Eye (tissue), 1 donor: ENCODE measurements around the gene CSF1R.
"Not testable (repeated sequence)": the region's sequence is repeated elsewhere in the genome, so short reads cannot be mapped to it uniquely, and the experiment has no call there.

Experiments
- DNase-seq: peaks from one replicate; pipeline ENCODE4 v3.0.0-alpha.2; 2015

The CSF1R gene

DNA sequence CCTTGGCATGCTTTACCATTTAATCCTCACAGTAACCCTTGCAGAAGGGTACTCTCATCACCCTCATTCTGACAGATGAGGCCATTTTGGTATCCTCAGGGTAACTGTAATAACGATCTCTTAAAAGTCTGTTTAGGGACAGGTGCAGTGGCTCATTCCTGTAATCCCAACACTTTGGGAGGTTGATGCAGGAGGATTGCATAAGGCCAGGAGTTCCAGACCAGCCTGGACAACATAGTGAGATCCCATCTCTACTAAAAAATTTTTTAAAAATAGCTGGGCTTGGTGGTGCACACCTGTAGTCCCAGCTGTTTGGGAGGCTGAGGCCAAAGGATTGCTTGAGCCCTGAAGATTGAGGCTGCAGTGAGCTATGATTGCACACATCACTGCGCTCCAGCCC lies 31.8 kb downstream of the CSF1R start:
- no peak for DNase-seq

- no peak for DNase-seq
These were observed 32.5 kb downstream of the CSF1R start for GRCh38 chr5:150053713-150054392.

DNA sequence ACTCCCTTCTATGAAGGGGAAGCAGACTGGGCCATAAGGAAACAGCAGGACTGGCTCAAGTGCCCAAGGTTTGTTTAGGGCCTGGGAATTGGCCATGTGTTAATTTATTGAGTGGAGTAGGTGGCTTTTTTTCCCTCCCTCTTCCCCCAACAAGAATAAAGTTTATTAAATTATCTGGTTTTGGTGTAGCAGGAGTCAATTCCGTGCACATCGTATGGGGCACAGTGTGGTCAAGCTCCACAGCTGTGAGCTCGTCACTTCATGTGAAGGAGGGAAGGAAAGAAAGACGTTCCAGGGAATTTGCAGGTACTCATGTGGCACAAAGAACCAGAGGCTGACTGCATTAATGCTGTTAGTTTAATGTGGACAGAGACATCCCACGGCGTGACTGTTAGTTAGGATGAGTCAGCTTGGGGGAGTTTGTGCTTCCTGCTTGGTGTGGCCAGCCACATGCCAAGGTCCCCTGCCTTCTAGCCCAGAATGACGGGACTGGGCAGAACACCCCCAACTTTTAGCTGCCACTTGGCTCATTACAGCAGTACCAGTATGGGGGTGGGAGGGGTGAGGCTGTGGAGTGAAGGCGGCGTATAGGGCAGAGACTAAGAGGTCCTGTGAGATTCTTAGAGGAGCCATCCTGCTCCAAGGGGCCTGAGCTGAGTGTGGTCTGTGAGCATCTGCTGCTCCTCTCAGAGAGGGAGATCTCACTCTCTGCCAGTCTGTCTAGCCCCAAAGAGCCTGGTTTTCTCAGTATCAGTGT lies 33.2 kb downstream of the CSF1R start:
- no peak for DNase-seq

- DNase-seq: no peak
These were observed 34.0 kb downstream of the CSF1R start for GRCh38 chr5:150052226-150052955.

DNA sequence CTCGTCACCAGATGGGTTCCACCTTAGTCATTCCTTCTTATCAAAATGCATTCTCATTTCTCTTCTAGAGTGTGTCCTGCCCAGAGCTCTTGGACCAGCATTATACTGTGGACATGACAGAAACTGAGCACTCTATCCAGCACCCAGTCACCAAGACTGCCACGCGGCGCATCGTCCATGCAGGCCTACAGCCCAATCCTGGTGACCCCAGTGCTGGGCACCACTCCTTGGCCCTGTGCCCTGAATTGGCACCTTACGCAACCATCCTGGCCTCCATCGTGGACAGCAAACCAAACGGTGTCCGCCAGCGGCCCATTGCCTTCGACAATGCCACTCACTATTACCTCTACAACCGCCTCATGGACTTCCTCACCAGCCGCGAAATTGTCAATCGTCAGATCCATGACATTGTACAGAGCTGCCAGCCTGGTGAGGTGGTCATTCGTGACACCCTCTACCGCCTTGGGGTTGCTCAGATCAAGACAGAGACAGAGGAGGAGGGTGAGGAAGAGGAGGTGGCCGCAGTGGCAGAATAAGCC lies 34.6 kb downstream of the CSF1R start:
- no peak for DNase-seq

- not testable (repeated sequence) for DNase-seq
These were observed 36.1 kb downstream of the CSF1R start for GRCh38 chr5:150050172-150050811.

GRCh38 chr5:150046031-150046430 lies 40.3 kb downstream of the CSF1R start:
- no peak for DNase-seq

DNA sequence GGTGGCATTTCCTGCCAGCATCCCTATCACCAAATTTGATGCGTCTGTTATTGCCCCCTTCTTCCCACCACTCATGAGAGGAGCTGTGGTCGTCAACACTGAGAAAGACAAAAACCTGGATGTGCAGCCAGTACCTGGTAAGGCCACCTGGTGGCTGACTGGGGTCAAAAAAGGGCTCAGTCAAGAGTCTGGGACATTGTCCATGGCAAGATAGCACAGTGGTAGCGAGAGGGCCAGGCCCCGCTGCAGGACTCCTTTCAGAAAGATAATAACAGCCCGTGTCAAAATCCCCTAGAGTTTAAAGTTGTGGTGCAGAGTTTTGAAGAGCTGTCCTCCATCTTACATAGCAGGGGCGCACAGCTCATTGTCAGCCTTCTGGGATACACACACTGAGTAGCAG lies 40.8 kb downstream of the CSF1R start:
- DNase-seq: no peak

- no peak for DNase-seq
These were observed 41.6 kb downstream of the CSF1R start for GRCh38 chr5:150044712-150045111.

DNA sequence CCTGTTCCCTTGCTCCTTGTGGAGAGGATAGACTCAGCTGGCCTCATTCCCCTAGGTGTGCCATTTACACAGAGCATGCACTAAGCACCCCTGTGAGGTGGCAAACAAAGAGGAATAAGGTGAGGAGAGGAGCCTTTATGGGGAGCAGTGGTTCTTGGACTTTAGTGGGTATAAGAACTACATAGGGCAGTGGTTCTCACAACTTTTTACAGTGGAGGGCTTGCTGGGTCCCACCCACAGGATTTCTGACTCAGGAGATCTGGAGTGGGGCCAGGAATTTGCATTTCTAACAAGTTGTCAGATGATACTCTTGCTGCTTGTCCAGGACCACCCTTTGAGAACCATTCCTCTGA lies 42.0 kb downstream of the CSF1R start:
- DNase-seq: no peak

GRCh38 chr5:150043657-150044328 lies 42.6 kb downstream of the CSF1R start:
- DNase-seq: no peak

DNA sequence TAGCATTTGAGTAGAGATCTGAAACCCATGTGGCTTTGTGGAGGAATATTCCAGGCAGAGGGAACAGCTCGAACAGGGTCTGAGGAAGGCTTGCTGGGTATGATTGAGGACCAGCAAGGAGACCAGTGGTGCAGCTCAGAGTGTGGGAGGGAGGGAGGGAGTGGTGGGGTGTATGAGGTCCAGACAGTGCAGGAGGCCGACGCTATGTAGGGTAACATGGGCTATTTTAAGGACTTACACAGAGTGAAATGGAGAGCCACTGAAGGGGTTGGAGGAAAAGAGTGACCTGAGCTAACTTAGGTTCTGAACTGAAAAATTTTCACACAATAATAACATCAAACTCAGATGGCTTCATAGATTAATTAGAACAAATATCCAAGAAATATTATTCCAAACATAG lies 43.9 kb downstream of the CSF1R start:
- DNase-seq: no peak

DNA sequence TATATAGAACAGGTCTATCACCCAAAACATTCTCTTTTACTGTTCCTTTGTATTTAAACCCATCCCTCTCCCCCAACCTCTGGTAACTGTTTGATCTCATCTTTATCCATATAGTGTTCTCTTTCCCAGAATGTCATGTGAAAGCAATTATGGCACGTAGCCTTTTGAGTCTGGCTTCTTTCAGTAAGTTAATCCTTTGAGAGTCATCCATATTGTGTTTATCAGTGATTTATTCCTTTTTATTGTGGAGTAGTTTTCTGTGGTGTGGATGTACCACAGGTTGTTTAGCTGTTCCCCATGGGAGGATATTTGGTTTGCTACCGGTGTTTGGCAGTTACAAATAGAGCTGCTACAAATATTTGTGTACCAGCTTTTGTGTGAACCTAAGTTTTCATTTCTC lies 47.8 kb downstream of the CSF1R start:
- DNase-seq: no peak

- DNase-seq: peak; percentile 5
These were observed 49.8 kb downstream of the CSF1R start for GRCh38 chr5:150036513-150036912.

DNA sequence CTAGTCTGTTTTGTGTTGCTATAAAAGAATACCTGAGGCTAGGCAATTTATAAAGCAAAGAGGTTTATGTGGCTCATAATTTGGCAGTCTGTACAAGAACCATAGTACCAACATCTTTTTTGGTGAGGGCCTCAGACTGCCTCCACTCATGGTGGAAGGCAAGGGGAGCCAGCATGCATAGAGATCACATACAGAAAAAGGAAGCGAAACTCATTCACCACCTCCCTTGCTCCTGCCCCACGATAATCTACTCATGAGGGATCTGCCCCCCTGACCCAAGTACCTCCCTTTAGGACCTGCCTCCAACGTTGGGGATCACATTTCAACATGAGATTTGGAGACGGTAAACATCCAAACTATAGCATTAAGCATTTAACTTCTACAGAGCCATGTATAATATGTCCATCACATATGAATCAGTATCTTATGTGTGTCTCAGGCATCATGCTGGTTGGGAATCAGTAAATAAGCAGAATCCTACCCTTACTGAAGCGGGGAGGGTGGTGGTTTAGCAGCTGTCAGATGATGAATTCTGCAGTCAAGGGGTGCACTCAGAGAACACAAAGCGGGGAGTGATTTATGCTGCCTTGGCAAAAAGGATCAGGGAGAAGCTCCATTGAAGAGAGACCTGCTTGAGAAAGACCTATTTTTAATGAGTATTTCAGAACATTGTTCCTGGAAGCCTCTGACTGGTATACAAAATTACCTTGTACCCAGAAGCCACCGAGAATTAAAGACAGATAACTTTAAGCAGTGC lies 51.0 kb downstream of the CSF1R start:
- DNase-seq: no peak

DNA sequence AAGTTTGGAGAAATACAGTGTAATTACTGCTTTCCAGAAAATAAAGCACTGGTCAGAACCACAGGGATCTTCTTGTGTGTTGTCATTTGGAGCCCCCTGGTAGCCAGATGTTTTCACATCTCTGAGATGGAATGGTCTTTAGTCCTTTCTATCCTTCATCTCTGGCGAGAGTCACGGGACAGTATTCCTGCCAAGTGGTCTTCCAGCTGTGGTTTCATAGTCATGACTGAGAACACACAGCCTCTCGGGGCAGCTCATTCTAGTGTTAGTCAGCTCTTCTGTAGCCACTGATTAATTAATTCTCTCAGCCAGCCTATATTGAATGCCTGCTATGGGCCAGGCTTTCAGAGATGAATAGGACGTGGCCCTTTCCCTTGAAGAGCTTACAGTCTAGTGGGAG lies 51.7 kb downstream of the CSF1R start:
- no peak for DNase-seq

GRCh38 chr5:150033334-150033733 lies 53.0 kb downstream of the CSF1R start:
- DNase-seq: no peak

DNA sequence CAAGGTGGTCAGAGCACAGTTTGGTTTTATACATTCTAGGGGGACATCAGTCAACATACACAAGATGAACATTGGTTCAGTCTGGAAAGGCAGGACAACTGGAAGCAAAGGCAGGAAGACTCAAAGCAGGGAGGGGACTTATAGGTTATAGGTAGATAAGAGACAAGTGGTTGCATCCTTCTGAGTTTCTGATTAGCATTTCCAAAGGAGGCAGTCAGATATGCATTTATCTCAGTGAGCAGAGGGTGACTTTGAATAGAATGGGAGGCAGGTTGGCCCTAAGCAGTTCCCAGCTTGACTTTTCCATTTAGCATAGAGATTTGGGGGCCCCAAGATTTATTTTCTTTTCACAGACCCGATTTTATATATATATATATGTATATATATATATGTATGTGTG lies 58.3 kb downstream of the CSF1R start:
- DNase-seq: not testable (repeated sequence)

GRCh38 chr5:150026682-150027172 lies 59.6 kb downstream of the CSF1R start:
- no peak for DNase-seq

DNA sequence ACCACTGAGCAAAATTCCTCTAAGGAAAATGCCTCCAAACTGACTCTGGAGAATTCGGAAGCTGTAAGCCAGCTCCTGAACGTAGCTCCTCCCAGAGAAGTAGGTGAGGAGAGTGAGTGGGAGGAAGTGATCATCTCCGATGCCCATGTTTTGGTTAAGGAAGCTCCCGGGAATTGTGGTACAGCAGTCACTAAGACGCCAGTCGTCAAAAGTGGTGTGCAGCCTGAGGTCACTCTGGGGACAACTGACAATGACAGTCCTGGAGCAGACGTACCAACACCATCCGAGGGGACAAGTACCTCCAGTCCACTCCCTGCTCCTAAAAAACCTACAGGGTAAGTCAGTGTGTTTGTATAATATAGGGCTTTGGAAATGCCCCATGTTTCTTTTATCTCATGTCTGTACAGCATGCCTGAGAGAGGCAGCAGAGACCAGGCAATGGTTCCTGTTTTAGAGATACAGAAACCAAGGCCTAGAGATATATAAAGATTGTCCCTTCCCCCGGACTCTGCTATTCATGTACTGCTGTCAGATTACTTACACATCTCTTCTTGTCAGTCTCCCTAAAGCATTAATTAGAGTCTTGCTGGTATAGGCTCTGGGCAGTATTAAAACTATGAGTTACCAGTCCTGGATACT lies 61.9 kb downstream of the CSF1R start:
- no peak for DNase-seq

GRCh38 chr5:150023136-150023535 lies 63.2 kb downstream of the CSF1R start:
- no peak for DNase-seq
